HG02943 (cell line): ENCODE results near the gene MEOX2.

Experiments
- ATAC-seq: cut with Tn5 transposase; IDR thresholded peaks from one replicate; pipeline ENCODE4 v1.9.1; 2021; ENCODE audit warnings: mild to moderate bottlenecking, low read depth, moderate library complexity; ENCODE audit not compliant: unreplicated experiment

MEOX2 gene

DNA sequence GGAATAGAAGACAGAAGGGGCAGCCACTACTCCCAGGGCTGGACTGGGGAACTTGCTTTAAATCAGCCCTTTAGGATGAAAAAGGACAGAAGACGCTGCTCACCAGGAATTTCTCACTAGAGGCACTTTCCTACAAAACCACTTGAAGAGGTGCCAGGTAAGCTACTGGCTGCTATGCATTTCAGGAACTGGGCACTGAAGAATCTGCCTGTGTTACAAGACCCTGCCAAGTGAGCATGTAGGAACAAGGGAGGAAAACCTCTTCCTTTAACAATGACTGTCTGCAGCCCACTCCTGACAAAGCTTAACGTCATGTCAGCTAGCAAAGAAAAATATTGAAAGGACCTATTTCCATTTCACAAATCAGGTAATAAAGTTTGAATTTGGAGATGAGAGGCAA is 118.8 kb downstream of the MEOX2 start:
- no peak for ATAC-seq

- no peak for ATAC-seq
Measured at GRCh38 chr7:15567036-15567435, 119.4 kb downstream of the MEOX2 start.

- ATAC-seq = no peak
Measured at GRCh38 chr7:15566476-15566875, 120.0 kb downstream of the MEOX2 start.

GRCh38 chr7:15561835-15562234 is 124.6 kb downstream of the MEOX2 start, which contains the start of gene AGMO:
Gene AGMO, minus strand, starts transcription at chr7:15562015.
- no peak for ATAC-seq
